GM19452 (cell line): ENCODE data around the gene PITPNM2.
"Not testable (repeated sequence)": the region's sequence is repeated elsewhere in the genome, so short reads cannot be mapped to it uniquely, and the experiment has no call there.

Experiments
- ATAC-seq: cut with Tn5 transposase; IDR thresholded peaks from one replicate; pipeline ENCODE4 v1.9.1; 2021; ENCODE audit not compliant: unreplicated experiment

PITPNM2 gene

GRCh38 chr12:123121670-123122069 lies 29.2 kb downstream of the PITPNM2 start:
- no peak for ATAC-seq

DNA sequence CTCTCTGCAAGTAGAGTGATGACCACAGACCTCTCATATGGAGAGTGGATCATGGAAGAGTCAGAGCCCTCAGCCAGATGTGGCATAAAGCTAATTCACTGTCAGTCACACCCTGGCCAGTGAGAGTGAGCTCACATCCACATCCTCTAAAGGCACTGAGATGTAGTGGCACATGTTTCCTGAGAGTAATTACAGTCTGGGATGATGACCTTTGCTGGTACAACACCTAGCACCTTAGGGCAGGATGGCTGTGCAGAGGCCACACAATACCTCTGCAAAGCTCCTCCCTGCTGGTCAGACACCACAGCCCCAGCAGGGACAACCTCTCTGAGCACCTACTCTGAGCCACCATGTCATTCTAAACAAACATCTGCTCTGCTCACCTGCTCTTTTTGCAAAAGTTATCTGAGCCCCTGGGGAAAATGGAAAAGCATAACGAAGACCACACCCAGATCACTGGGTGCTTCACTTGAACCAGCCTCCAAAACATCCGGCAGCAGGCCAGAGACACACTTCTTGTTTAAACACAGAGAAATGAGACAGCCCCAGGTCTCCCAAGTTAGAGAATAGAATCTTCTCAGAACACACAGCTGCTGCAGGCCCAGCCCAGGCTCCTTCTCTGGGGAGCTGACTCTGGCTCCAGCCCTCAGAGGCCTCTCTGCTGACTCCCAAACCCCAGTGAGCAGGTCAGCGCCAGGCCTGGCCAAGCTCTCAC lies 30.3 kb downstream of the PITPNM2 start:
- peak; percentile 41 for ATAC-seq

DNA sequence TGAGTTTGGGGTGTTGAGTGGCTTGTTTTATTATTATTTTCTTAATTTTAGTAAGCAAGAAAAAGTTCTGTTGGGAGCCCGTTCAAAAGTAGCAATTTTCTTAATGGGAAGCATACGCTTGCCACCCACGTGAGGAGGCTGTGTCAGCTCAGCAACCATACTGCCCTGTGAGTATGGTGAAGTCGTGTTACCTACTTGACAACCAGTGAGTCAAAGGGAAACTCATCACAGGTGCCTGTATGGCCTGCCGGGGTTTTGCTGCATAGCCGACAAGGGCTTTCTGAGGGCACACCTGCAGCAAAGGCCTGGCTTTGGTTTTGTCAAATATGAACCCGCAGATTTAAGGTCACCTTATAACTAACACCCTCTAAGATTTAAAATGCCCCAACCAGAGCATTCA lies 31.1 kb downstream of the PITPNM2 start:
- peak; percentile 67 for ATAC-seq

- no peak for ATAC-seq
Observed at GRCh38 chr12:123118497-123118896, 32.4 kb downstream of the PITPNM2 start.

- ATAC-seq = no peak
Observed at GRCh38 chr12:123115409-123116121, 35.3 kb downstream of the PITPNM2 start.

GRCh38 chr12:123114304-123115083 lies 36.4 kb downstream of the PITPNM2 start:
- no peak for ATAC-seq

DNA sequence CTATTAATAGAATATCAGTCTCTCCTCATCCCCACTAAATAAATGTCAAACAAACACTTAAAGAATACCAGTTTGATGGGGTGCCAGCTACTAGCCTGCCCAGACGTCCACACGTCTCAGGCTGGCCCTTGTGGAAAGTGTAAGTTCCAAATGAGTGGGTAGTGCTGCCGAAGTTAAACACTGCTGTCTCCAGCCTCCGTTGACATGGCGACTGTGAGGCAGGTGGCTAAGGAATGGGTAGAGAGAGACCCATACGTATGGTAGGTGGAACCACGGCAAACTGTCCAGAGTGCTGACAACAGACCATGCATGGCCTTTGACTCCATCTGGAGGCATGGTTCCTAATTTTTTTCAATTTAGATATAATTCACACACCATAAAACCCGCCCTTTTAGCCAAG lies 37.9 kb downstream of the PITPNM2 start:
- ATAC-seq = no peak

DNA sequence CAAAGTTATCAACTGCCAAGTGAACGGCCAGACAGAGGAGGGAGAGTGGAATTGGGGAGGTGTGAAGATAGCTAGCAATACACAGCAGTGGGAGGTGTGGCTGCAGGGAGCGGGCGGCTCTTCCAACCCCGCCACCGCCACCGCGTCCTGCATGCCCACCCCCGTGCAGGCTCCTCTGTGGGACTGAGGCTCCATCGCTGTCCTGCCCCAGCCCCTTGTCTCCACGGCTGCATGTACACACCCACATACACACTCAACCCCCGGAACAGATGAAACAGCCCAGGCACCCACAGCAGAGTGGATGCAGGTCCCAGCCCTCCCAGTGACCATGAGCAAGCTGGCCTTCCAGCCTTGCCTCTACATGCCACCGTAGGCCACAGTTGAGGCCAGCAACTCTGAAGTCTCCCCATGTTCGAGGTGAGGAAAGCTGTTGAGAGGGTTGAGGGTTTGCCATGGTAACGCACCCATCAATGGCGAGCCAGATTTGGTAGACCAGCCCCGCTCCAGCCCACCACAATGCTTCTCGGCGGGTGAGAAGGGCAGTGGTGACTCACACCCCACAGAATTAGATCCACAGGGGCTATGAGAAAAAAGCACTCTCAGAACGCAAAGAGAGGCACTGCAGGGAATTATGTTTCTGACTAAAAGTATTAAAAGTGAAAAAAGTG lies 39.3 kb downstream of the PITPNM2 start:
- no peak for ATAC-seq

DNA sequence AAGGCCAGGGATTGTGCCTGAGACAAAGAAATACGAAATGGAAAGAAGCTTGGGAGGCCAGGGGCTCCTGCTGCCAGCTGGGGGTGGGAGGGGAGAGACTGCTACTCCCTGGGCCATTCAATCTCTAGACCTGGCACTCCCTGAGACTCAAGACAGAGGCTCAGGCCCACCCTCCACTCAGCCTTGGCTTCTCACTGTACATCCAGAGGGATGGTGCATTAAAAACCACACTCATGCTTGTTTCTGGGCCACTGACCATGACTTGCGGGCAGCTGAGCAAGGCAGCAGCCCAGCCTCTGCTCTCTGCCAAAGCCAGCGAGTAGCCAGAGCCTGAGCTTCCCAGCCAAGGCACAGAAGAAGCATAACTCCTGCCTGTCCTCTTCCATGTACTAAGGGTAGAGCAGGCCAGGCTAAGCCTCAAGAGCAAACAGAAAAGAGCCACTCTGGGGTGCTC lies 41.5 kb downstream of the PITPNM2 start:
- ATAC-seq = no peak

- ATAC-seq = no peak
Observed at GRCh38 chr12:123108682-123109066, 42.2 kb downstream of the PITPNM2 start.

DNA sequence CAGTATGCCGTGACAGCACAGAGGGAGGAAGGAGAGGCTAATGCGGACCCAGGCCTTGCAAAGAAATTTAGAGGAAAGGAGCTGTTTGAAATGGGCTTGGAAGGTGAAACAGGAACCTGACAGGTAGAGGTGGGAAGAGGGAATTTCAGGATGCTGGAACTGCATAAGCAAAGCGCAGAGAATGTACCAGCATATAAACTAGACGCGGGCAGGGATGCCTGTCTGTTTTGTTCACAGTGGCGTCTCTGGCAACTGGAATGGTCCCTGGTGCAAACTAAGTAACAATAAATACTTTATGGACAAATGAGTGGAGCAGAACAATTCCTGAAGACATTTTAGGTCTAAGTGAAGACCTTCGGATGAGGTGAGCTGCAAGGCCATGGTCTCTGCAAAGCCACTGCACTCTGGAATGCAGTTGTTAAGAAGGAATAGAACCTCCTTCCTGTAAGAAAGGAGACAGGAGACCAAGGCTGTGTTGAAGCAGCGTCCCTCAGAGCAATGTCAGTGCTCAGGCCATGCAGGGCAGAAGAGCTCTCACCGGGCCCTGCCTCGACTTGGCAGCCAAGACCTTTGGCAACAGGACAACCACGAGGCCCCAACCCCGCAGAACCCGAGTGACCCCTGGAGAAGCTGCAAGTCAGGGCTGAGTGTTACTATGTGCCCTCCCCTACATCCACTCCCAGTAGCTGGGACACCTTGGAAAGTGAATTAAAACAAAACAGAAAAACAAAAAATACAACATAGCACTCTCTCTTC lies 42.8 kb downstream of the PITPNM2 start:
- ATAC-seq = no peak

DNA sequence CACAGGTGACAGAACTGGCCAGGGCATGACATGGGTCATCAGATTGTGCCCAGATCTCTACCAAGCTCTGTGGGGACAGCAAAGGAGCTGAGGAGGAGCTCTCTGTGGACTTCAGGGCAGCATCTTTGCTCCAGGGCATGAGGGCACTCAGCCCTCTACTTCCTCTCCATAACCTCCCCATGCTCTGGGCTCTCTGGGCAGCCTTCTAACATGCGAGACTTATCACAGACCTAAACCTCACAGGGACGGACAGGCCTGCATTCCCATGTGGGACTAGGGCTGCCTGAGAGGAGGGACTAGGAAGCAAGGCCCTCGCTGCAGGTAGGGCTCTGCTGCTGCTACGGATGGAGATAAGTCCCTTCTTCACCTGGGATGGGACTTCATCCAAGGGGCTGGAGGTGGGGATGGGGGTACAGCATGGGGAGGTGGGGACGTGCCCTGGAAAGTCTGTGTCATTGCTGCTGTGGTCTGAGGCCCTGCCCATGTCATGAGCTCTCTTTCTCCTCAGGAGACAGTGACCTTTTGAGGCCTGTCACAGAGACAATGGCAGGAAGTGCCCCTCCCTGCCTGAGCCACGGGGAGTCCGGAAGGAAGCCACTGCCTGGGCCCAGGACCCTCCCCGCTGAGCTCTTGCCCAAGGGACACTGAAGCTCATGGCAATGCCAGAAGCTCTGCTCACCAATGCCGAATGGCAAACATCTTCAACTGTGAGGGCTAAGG lies 44.1 kb downstream of the PITPNM2 start:
- ATAC-seq = no peak

DNA sequence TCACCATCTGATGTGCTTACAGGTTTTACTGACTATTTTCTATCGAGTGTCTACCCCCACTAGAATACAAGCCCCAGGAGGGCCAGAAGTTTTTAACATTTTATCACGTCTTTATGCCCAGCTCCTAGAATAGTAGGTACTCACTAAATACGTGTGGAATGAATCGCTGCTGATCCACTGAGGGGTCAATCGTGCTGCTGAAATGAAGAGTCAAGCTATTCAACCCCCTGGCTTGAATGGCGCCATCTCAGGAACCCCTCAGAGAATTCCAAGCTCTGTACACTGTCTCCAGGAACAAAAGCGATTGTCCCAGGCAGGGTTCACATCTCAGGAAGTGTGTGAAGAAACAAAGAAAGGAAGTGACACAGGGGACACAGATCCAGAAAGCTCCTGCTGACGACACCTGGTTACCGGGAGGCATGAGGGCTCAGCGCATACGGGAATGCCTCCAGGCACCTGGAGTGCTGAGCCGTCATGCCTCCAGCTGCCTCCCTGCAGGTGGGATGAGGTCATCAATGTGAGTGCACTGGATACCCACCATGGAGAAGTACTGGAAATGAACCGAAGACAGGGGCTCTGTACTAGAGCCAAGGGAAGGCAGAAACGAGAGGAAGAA lies 45.6 kb downstream of the PITPNM2 start:
- no peak for ATAC-seq

DNA sequence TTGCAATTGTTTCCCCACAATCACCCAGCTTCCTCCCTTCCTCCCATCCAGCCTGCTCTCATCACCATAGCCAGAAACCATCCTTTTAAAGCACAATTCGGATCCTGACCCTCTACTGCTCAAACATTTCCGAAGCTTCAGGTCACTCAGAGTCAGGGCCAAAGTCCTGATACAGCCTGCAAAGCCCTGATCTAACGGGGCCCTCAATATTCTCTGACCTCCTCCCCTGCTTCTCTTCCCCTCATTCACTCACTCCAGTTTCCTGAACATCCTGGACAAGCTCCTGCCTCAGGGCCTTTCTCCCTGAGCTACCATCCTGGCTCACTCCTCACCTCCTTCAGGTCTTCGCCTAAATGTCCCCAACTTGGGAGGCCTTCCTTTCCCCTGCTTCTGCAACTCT lies 46.1 kb downstream of the PITPNM2 start:
- ATAC-seq = no peak

DNA sequence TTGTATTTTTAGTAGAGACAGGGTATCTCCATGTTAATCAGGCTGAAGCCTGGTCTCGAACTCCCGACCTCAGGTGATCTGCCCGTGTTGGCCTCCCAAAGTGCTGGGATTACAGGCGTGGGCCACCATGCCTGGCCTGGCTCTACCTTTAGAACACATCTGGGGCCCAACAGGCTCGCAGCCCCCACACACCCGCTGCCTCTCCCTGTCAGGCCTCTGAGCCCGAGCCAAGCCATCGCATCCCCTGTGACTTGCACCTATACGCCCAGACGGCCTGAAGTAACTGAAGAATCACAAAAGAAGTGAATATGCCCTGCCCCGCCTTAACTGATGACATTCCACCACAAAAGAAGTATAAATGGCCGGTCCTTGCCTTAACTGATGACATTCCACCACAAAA lies 46.8 kb downstream of the PITPNM2 start:
- not testable (repeated sequence) for ATAC-seq

DNA sequence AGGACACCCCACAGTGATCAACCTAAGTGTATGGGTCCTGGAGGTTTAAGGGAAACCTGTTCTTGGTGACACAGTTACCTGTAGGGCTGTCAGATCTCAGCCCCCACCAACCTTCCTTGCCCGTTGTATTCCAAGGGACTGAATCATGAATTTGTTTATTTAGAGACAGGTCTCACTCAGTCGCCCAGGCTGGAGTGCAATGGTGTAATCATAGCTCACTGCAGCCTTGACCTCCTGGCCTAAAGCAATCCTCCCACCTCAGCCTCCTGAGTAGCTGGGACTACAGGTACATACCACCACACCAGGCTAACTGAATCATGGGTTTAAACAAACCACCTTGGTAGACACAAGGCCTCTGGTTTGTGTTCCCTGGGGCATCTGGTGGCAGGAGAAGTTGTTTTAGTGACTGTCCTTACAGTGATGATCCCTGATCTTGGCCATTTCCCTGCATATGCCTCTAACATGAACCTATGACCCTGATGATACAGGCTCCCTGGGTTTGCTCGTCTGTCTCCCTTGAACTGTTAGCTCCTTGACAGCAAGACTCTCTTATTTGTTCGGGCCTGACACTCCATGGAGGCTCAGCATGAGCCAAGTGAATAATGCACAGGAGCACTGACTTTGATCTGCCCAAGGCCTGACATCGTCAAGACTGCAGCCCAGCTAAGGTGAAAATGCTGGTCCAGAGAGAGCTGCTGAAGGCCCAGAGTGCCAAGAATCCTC lies 47.9 kb downstream of the PITPNM2 start:
- no peak for ATAC-seq

GRCh38 chr12:123102366-123102765 lies 48.5 kb downstream of the PITPNM2 start:
- no peak for ATAC-seq

GRCh38 chr12:123101526-123101925 lies 49.4 kb downstream of the PITPNM2 start:
- ATAC-seq = no peak
